GM18951 (cell line): ENCODE measurements around the gene HAPSTR1.

Experiments
- POLR2A ChIP-seq: IDR thresholded peaks from 4 replicates; pipeline ENCODE4 v1.6.1; 2011; ENCODE audit warnings: mild to moderate bottlenecking; ENCODE audit not compliant: insufficient read length, insufficient read depth; ENCODE audit errors: extremely low read depth
- in situ Hi-C: fragments of 300-500 bp; cut with MboI; formaldehyde crosslinking; loops from one replicate; pipeline ENCODE4 v1.12.0; 2022; ENCODE audit warnings: low sequenced_read_pairs, mixed read lengths, inconsistent platforms; ENCODE audit not compliant: unreplicated experiment

HAPSTR1 gene

GRCh38 chr16:9113707-9114106 is 22.3 kb downstream of the HAPSTR1 start:
- in situ Hi-C loops, result no loop called here
- no peak for TF ChIP-seq POLR2A

GRCh38 chr16:9114112-9114511 is 22.7 kb downstream of the HAPSTR1 start:
- TF ChIP-seq POLR2A, result no peak
- in situ Hi-C loops, result no loop called here

- no peak for TF ChIP-seq POLR2A
- in situ Hi-C loops, result no loop called here
These were observed 23.4 kb downstream of the HAPSTR1 start for GRCh38 chr16:9114842-9115241.

- TF ChIP-seq POLR2A, result no peak
- in situ Hi-C loops, result no loop called here
These were observed 23.8 kb downstream of the HAPSTR1 start for GRCh38 chr16:9115277-9115676.

GRCh38 chr16:9116141-9116540 is 24.7 kb downstream of the HAPSTR1 start:
- in situ Hi-C loops, result no loop called here
- no peak for TF ChIP-seq POLR2A

GRCh38 chr16:9118170-9118569 is 26.7 kb downstream of the HAPSTR1 start:
- in situ Hi-C loops, result no loop called here
- TF ChIP-seq POLR2A, result no peak

- in situ Hi-C loops, result no loop called here
- TF ChIP-seq POLR2A, result no peak
These were observed 28.4 kb downstream of the HAPSTR1 start for GRCh38 chr16:9119795-9120194.

- no peak for TF ChIP-seq POLR2A
- in situ Hi-C loops, result no loop called here
These were observed 30.9 kb downstream of the HAPSTR1 start for GRCh38 chr16:9122342-9122741.

GRCh38 chr16:9122969-9123368 is 31.5 kb downstream of the HAPSTR1 start:
- in situ Hi-C loops, result no loop called here
- TF ChIP-seq POLR2A, result no peak

- in situ Hi-C loops, result no loop called here
- TF ChIP-seq POLR2A, result peak; percentile 8
These were observed 32.0 kb downstream of the HAPSTR1 start for GRCh38 chr16:9123401-9123800.

- TF ChIP-seq POLR2A, result peak; percentile 4
- in situ Hi-C loops, result no loop called here
These were observed 32.4 kb downstream of the HAPSTR1 start for GRCh38 chr16:9123871-9124270.

GRCh38 chr16:9124444-9124843 is 33.0 kb downstream of the HAPSTR1 start:
- in situ Hi-C loops, result no loop called here
- no peak for TF ChIP-seq POLR2A

- in situ Hi-C loops, result loop anchor here (25.0 kb wide), 2 partner anchors 463 to 563 kb away; partner anchors contain the start of gene ABAT
- TF ChIP-seq POLR2A, result no peak
These were observed 33.6 kb downstream of the HAPSTR1 start for GRCh38 chr16:9124908-9125584.

- TF ChIP-seq POLR2A, result no peak
- in situ Hi-C loops, result loop anchor here (25.0 kb wide), 2 partner anchors 464 to 564 kb away; partner anchors contain the start of gene ABAT
These were observed 34.4 kb downstream of the HAPSTR1 start for GRCh38 chr16:9125658-9126505.
